Neuronal stem cell (in vitro differentiated cells): Measurements from ENCODE around the gene MCC.

Experiments used
- DNase-seq: peaks from one replicate; pipeline ENCODE4 v3.0.0-alpha.2; 2013; ENCODE audit warnings: low spot score
- H2AFZ ChIP-seq: one replicate; pipeline ENCODE4 v1.6.1; 2013; ENCODE audit warnings: mild to moderate bottlenecking, low read length, inconsistent platforms
- H2AK5ac ChIP-seq: 2 replicates; pipeline ENCODE4 v1.6.1; 2013; ENCODE audit warnings: low read depth, mild to moderate bottlenecking, inconsistent platforms, low read length, moderate library complexity, mixed read lengths
- H2BK120ac ChIP-seq: 2 replicates; pipeline ENCODE4 v1.6.1; 2013; ENCODE audit warnings: low read depth, mild to moderate bottlenecking, inconsistent platforms, low read length, moderate library complexity, mixed read lengths
- H2BK12ac ChIP-seq: one replicate; pipeline ENCODE4 v1.6.1; 2013; ENCODE audit warnings: low read length, inconsistent platforms
- H2BK15ac ChIP-seq: 2 replicates; pipeline ENCODE4 v1.6.1; 2013; ENCODE audit warnings: mild to moderate bottlenecking, low read length, inconsistent platforms, mixed read lengths
- H2BK5ac ChIP-seq: one replicate; pipeline ENCODE4 v1.6.1; 2013; ENCODE audit warnings: inconsistent platforms, mild to moderate bottlenecking, low read length, moderate library complexity
- H3K14ac ChIP-seq: one replicate; pipeline ENCODE4 v1.6.1; 2013; ENCODE audit warnings: low read length, inconsistent platforms
- H3K18ac ChIP-seq: 2 replicates; pipeline ENCODE4 v1.6.1; 2013; ENCODE audit warnings: low read length, inconsistent platforms
- H3K23ac ChIP-seq: 2 replicates; pipeline ENCODE4 v1.6.1; 2013; ENCODE audit warnings: low read depth, mild to moderate bottlenecking, mixed read lengths, low read length, inconsistent platforms; ENCODE audit not compliant: poor library complexity
- H3K27ac ChIP-seq: replicated peaks from 3 replicates; pipeline ENCODE4 v1.5.1; 2013; ENCODE audit warnings: low read length, inconsistent platforms
- H3K27me3 ChIP-seq, 3 experiments: 2 replicates each; pipeline ENCODE4 v1.6.1; 2013; ENCODE audit warnings: low read length in 3 of 3, mild to moderate bottlenecking in 2 of 3, inconsistent platforms in 1 of 3, low read depth in 1 of 3, mixed read lengths in 1 of 3, moderate library complexity in 1 of 3; ENCODE audit not compliant: control insufficient read depth in 3 of 3, insufficient read depth in 3 of 3
- H3K36me3 ChIP-seq, 2 donors: replicated peaks in 1 of 2; 2 replicates each; pipeline ENCODE4 v1.6.1; 2013; ENCODE audit warnings: low read length in 2 of 2; ENCODE audit not compliant: control insufficient read depth in 2 of 2, insufficient read depth in 2 of 2
- H3K4ac ChIP-seq: 2 replicates; pipeline ENCODE4 v1.6.1; 2013; ENCODE audit warnings: inconsistent platforms, mild to moderate bottlenecking, low read length, moderate library complexity
- H3K4me1 ChIP-seq, 2 donors: 1 replicate in 1 of 2; 2 replicates in 1 of 2; pipeline ENCODE4 v1.6.1; 2013; ENCODE audit warnings: low read length in 2 of 2, low read depth in 1 of 2; ENCODE audit not compliant: control insufficient read depth in 2 of 2, insufficient read depth in 1 of 2
- H3K4me2 ChIP-seq: one replicate; pipeline ENCODE4 v1.6.1; 2013; ENCODE audit warnings: mild to moderate bottlenecking, low read length, inconsistent platforms; ENCODE audit not compliant: insufficient read depth, poor library complexity, severe bottlenecking
- H3K4me3 ChIP-seq, 2 donors: 2 replicates each; pipeline ENCODE4 v1.5.1; 2013; ENCODE audit warnings: low read length in 2 of 2, mild to moderate bottlenecking in 2 of 2, inconsistent platforms in 1 of 2, moderate library complexity in 1 of 2
- H3K79me1 ChIP-seq: one replicate; pipeline ENCODE4 v1.6.1; 2013; ENCODE audit warnings: low read depth, mild to moderate bottlenecking, inconsistent platforms, low read length, moderate library complexity
- H3K9ac ChIP-seq: one replicate; pipeline ENCODE4 v1.6.1; 2013; ENCODE audit warnings: mild to moderate bottlenecking, low read depth, low read length, inconsistent platforms; ENCODE audit not compliant: poor library complexity
- H3K9me3 ChIP-seq, 2 donors: replicated peaks in 1 of 2; 2 replicates each; pipeline versions ENCODE3 to v1.6.1; 2013; ENCODE audit warnings: low read length in 2 of 2, mild to moderate bottlenecking in 2 of 2, inconsistent platforms in 1 of 2, low read depth in 1 of 2, mixed read lengths in 1 of 2, moderate library complexity in 1 of 2; ENCODE audit not compliant: control insufficient read depth in 2 of 2, insufficient read depth in 1 of 2
- H4K8ac ChIP-seq: one replicate; pipeline ENCODE4 v1.6.1; 2013; ENCODE audit warnings: low read depth, mild to moderate bottlenecking, inconsistent platforms, low read length, moderate library complexity
- H4K91ac ChIP-seq: one replicate; pipeline ENCODE4 v1.6.1; 2013; ENCODE audit warnings: low read length, low read depth, mild to moderate bottlenecking, inconsistent platforms; ENCODE audit not compliant: poor library complexity
- WGBS, 2 donors: extraction: QIAGEN DNeasy Blood & Tissue Kit; methylation state at CpG; one replicate each; pipeline ENCODE4 v1.1.7; 2013; ENCODE audit warnings: missing lambda C conversion rate in 2 of 2, mixed read lengths in 1 of 2; ENCODE audit not compliant: insufficient read length in 2 of 2, insufficient replicate concordance in 1 of 2; ENCODE audit errors: extremely low coverage in 2 of 2; 5-methylcytosine and 5-hydroxymethylcytosine counted together

The MCC gene

GRCh38 chr5:113282472-113282871 is 205.8 kb downstream of the MCC start:
- no peak overlapping the region for H2BK5ac ChIP-seq
- H3K18ac ChIP-seq, result no peak overlapping the region
- no peak overlapping the region for H4K91ac ChIP-seq
- H3K4ac ChIP-seq, result no peak overlapping the region
- no peak overlapping the region for H3K4me3 ChIP-seq
- no peak overlapping the region for H2BK120ac ChIP-seq
- H3K23ac ChIP-seq, result no peak overlapping the region
- no peak overlapping the region for H4K8ac ChIP-seq
- H3K9ac ChIP-seq, result no peak overlapping the region
- H3K79me1 ChIP-seq, result no peaks in the 10 kb centered on the region
- no peaks in the 10 kb centered on the region for H3K4me1 ChIP-seq
- H2AFZ ChIP-seq, result no peak overlapping the region
- H3K36me3 ChIP-seq, result no peaks in the 10 kb centered on the region
- no peaks in the 10 kb centered on the region for H3K9me3 ChIP-seq
- H2BK15ac ChIP-seq, result no peak overlapping the region
- WGBS, 2 donors, result no CpG with 5 or more reads among the region's 2 CpGs
- H2BK12ac ChIP-seq, result no peak overlapping the region
- no peak overlapping the region for H3K14ac ChIP-seq
- H2AK5ac ChIP-seq, result no peak overlapping the region
- H3K27ac ChIP-seq, result no peak overlapping the region
- DNase-seq, result no peak
- H3K4me2 ChIP-seq, result no peak overlapping the region
- no peaks in the 10 kb centered on the region for H3K27me3 ChIP-seq

- Histone ChIP-seq H3K18ac (no peak overlapping the region), H3K36me3 (no peaks in the 10 kb centered on the region), H3K4me3 (no peak overlapping the region), H3K4me2 (no peak overlapping the region), H3K4me1 (peaks cover 0 to under 1% of the 10 kb centered on the region in 2 donors), H3K79me1 (no peaks in the 10 kb centered on the region), H4K8ac (no peak overlapping the region), H3K23ac (no peak overlapping the region), H2BK5ac (no peak overlapping the region), H3K27me3 (no peaks in the 10 kb centered on the region), H2BK120ac (no peak overlapping the region), H3K4ac (no peak overlapping the region), H2AK5ac (no peak overlapping the region), H4K91ac (no peak overlapping the region), H3K9me3 (no peaks in the 10 kb centered on the region), H2BK12ac (no peak overlapping the region), H3K27ac (no peak overlapping the region), H3K14ac (no peak overlapping the region), H2AFZ (no peak overlapping the region), H3K9ac (no peak overlapping the region), H2BK15ac (no peak overlapping the region)
- no peak for DNase-seq
- WGBS, 2 donors, result no CpG with 5 or more reads among the region's 2 CpGs
Observed at GRCh38 chr5:113281194-113281593, 207.1 kb downstream of the MCC start.

- Histone ChIP-seq H3K36me3 (no peaks in the 10 kb centered on the region), H2AFZ (no peak overlapping the region), H3K4ac (no peak overlapping the region), H2BK15ac (no peak overlapping the region), H3K23ac (no peak overlapping the region), H3K4me2 (no peak overlapping the region), H4K91ac (no peak overlapping the region), H2AK5ac (no peak overlapping the region), H3K4me3 (no peak overlapping the region), H3K9ac (no peak overlapping the region), H3K4me1 (peaks cover 2 to 7% of the 10 kb centered on the region in 2 donors), H3K79me1 (no peaks in the 10 kb centered on the region), H2BK5ac (no peak overlapping the region), H3K27me3 (no peaks in the 10 kb centered on the region), H3K18ac (no peak overlapping the region), H3K27ac (no peak overlapping the region), H2BK12ac (no peak overlapping the region), H4K8ac (no peak overlapping the region), H2BK120ac (no peak overlapping the region), H3K14ac (no peak overlapping the region), H3K9me3 (no peaks in the 10 kb centered on the region)
- WGBS, 2 donors, result no CpG with 5 or more reads among the region's 1 CpG
- DNase-seq, result no peak
Observed at GRCh38 chr5:113280541-113280940, 207.7 kb downstream of the MCC start.

GRCh38 chr5:113278976-113279375 is 209.3 kb downstream of the MCC start:
- Histone ChIP-seq H3K23ac (no peak overlapping the region), H3K79me1 (no peaks in the 10 kb centered on the region), H3K36me3 (no peaks in the 10 kb centered on the region), H2AFZ (no peak overlapping the region), H3K4ac (no peak overlapping the region), H4K91ac (no peak overlapping the region), H2BK5ac (no peak overlapping the region), H3K14ac (no peak overlapping the region), H2BK15ac (no peak overlapping the region), H3K18ac (no peak overlapping the region), H2BK12ac (no peak overlapping the region), H3K4me3 (no peak overlapping the region), H3K4me1 (peaks cover 6 to 20% of the 10 kb centered on the region in 2 donors), H4K8ac (no peak overlapping the region), H2BK120ac (no peak overlapping the region), H3K27ac (no peak overlapping the region), H3K9me3 (no peaks in the 10 kb centered on the region), H3K27me3 (no peaks in the 10 kb centered on the region), H3K4me2 (no peak overlapping the region), H3K9ac (no peak overlapping the region), H2AK5ac (no peak overlapping the region)
- no peak for DNase-seq
- WGBS, 2 donors, result no CpG with 5 or more reads among the region's 4 CpGs
